Measurements from ENCODE around the gene TMEM19. TPM values are rescaled to one million over a fixed set of nuclear protein-coding genes. Genes with fewer than 3 reads are reported as not detected.

Gene TMEM19
- total and polyA plus RNA-seq, 2 of the 8 experiments (the other 6 are each of a cell fraction or from before 2014, with no cell fraction given), result 12.6 to 19.1 TPM

- peak; percentile 76; the same call in 1 of the 2 replicates for TF ChIP-seq USF2 (IDR thresholded peaks at IDR 0.05; ENCODE audit: low read length)
- peak; percentile 92 for TF ChIP-seq POLR2AphosphoS5 (IDR thresholded peaks at IDR 0.05; ENCODE audit: low read depth, low read length)
- TF ChIP-seq CREB1 (IDR thresholded peaks at IDR 0.05), result peak; percentile 45; the same call in 1 of the 2 replicates
- peak; percentile 74 to 90 for TF ChIP-seq POLR2A (IDR thresholded peaks at IDR 0.05; ENCODE audit: control extremely low read depth in 1 of 2, low read depth in 2 of 2, low read length in 2 of 2)
- TF ChIP-seq TAF1 (IDR thresholded peaks at IDR 0.05; ENCODE audit: low read depth, low read length), result peak; percentile 85
- peak; percentile 67 for TF ChIP-seq NRF1 (IDR thresholded peaks at IDR 0.05; ENCODE audit: low read depth, low read length)
- 0 out of 2 replicates have a peak, but pooled peaks have one; percentile 26 for TF ChIP-seq SP1 (IDR thresholded peaks at IDR 0.05; ENCODE audit: low read depth, low read length)
- TF ChIP-seq SIN3A (conservative IDR thresholded peaks at IDR 0.05 in 1 of 2, IDR thresholded peaks at IDR 0.05 in 1 of 2; ENCODE audit: low read depth in 1 of 2, low read length in 2 of 2), result 0 out of 4 replicates have a peak, but pooled peaks of 1 of the 2 experiments have one; percentile 48
- peak; percentile 71 for TF ChIP-seq TAF7 (optimal IDR thresholded peaks at IDR 0.05; ENCODE audit: borderline replicate concordance, low read depth, low read length)
- TF ChIP-seq TBP (IDR thresholded peaks at IDR 0.05; ENCODE audit: low read depth, low read length), result peak; percentile 81
- TF ChIP-seq KDM4A (IDR thresholded peaks at IDR 0.05; ENCODE audit: low read depth, low read length, severe bottlenecking), result peak; percentile 78
- no peak for TF ChIP-seq SAP30 (IDR thresholded peaks at IDR 0.05; ENCODE audit: insufficient read depth, insufficient replicate concordance, low read length)
- TF ChIP-seq SRF (IDR thresholded peaks at IDR 0.05; ENCODE audit: low read depth, low read length), result 0 out of 2 replicates have a peak, but pooled peaks have one; percentile 12
- no peak for TF ChIP-seq SP2 (IDR thresholded peaks at IDR 0.05; ENCODE audit: low read length)
- TF ChIP-seq CHD1 (IDR thresholded peaks at IDR 0.05; ENCODE audit: low read depth, low read length), result no peak
- peak; percentile 96 for TF ChIP-seq ASH2L (IDR thresholded peaks at IDR 0.05; ENCODE audit: low read length)
- no peak for TF ChIP-seq TCF12 (IDR thresholded peaks at IDR 0.05; ENCODE audit: low read depth, low read length)
- TF ChIP-seq CTCF (IDR thresholded peaks at IDR 0.05; ENCODE audit: control extremely low read depth in 1 of 3, insufficient read depth in 1 of 3, low read depth in 1 of 3, low read length in 3 of 3), result peak; percentile 1 to 20 (median 6); a peak in 3 of 4 replicates
- peak; percentile 94 for TF ChIP-seq PHF8 (conservative IDR thresholded peaks at IDR 0.05; ENCODE audit: low read depth, low read length)
- peak; percentile 92 for TF ChIP-seq RBBP5 (IDR thresholded peaks at IDR 0.05; ENCODE audit: borderline replicate concordance, low read depth, low read length)
Measured at GRCh38 chr12:71685914-71686657, at the start of gene TMEM19 (continued).

Data from H1 (cell line).